Spinal cord (tissue), 10 donors: ENCODE measurements around the gene GARNL3. TPM values are rescaled to one million over a fixed set of nuclear protein-coding genes. Genes with fewer than 3 reads are reported as not detected.
A peak's percentile ranks its signal among the peaks of the same experiment; 100 is the strongest.

Source experiments
- DNase-seq, 6 donors: peaks; one replicate each; pipeline versions ENCODE4 v3.0.0 to v3.0.0-alpha.2; 2013 to 2015; ENCODE audit warnings: low spot score in 6 of 6, low read depth in 4 of 6
- H3K27ac ChIP-seq: one replicate; pipeline ENCODE4 v1.5.1; 2013; ENCODE audit warnings: low read depth, low read length, control low read depth
- H3K27me3 ChIP-seq: one replicate; pipeline ENCODE4 v1.6.1; 2013; ENCODE audit warnings: low read length; ENCODE audit not compliant: control insufficient read depth, insufficient read depth
- H3K36me3 ChIP-seq: one replicate; pipeline ENCODE4 v1.6.1; 2013; ENCODE audit warnings: low read length; ENCODE audit not compliant: control insufficient read depth, insufficient read depth
- H3K4me1 ChIP-seq: one replicate; pipeline ENCODE4 v1.6.1; 2013; ENCODE audit warnings: low read length; ENCODE audit not compliant: control insufficient read depth, insufficient read depth
- H3K4me3 ChIP-seq: one replicate; pipeline ENCODE4 v1.5.1; 2013; ENCODE audit warnings: low read depth, low read length, control low read depth
- H3K9me3 ChIP-seq: one replicate; pipeline ENCODE4 v1.6.1; 2013; ENCODE audit warnings: low read length; ENCODE audit not compliant: control insufficient read depth, insufficient read depth
- WGBS: methylation state at CpG from one replicate; pipeline ENCODE4 v1.1.5; 2013; ENCODE audit warnings: missing lambda C conversion rate; ENCODE audit not compliant: insufficient coverage; 5-methylcytosine and 5-hydroxymethylcytosine counted together
- polyA plus RNA-seq, 2 donors: library from polyadenylated mRNA; unstranded; fragments of 120-200 nt; gene quantifications; one replicate each; pipeline ENCODE4 v1.2.1, GENCODE V29; 2013; ENCODE audit not compliant: insufficient read length in 2 of 2
- total RNA-seq, 2 donors: library from RNA; depleted of rRNA in 1 of 2; stranded (reverse); fragments of 120-200 nt in 1 of 2; fragments of >200 nt in 1 of 2; gene quantifications; one replicate each; pipeline versions ENCODE4 v1.2.3 to v1.2.4, GENCODE V29; 2013 to 2014
- donor health status: healthy.

Gene GARNL3
- total and polyA plus RNA-seq, 4 donors = 70.7 to 91.3 (median 73.1) TPM

GRCh38 chr9:127336506-127337352 is 72.2 kb downstream of the GARNL3 start:
- no peaks in the 10 kb centered on the region for H3K9me3 ChIP-seq
- peak in 2 of 6 donors; percentile 26 to 89 for DNase-seq
- no peak overlapping the region for H3K4me3 ChIP-seq
- no peaks in the 10 kb centered on the region for H3K27me3 ChIP-seq
- peaks cover 8% of the 10 kb centered on the region for H3K4me1 ChIP-seq
- peaks cover 21% of the 10 kb centered on the region for H3K36me3 ChIP-seq
- peak overlapping the region; percentile 53 for H3K27ac ChIP-seq
- WGBS = no CpG with 5 or more reads among the region's 3 CpGs

DNA sequence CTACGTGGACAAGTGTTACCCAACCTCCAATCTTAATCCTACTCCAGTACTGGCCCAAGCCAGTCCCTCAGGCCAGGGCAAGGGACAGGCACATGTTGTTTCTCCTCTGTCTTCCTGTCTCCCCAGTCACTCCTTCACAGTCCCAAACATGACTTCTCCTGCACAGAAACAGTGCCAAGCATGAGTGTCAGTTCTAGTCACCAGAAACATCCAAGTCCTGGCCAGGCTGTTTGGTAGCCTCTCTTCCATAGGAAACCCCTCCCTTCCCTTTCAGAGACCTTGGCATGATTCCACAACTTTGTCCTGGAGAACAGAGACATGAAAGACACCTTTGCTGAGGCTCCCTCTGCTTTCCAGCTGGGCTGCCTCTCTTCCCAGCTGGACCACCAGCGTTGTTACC is 76.1 kb downstream of the GARNL3 start:
- H3K36me3 ChIP-seq = peaks cover 35% of the 10 kb centered on the region
- 69% methylated on average over 2 of the region's 2 CpGs for WGBS
- peak in 1 of 6 donors; percentile 16 for DNase-seq

DNA sequence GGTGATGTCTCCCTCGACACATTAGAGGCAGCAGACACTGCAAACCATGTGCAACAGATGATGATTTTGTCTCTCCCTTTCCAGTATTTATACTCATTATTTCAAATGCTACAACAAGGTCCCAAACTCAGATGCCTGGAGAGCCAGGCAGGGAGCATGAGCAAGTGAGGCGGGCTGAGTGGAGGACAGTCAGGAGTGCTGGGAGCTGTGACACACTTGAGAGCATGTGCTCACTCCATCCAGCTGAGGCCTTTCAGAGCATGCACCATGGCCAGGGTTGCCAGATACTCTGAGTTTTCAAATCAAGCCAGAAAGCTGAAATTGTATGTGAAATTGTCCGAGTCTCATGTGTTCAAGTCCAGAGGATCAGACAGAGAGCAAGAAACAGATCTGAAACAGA is 76.6 kb downstream of the GARNL3 start:
- Histone ChIP-seq H3K36me3 (peaks cover 35% of the 10 kb centered on the region), H3K9me3 (no peaks in the 10 kb centered on the region), H3K27ac (no peak overlapping the region), H3K4me1 (peaks cover 8% of the 10 kb centered on the region), H3K27me3 (no peaks in the 10 kb centered on the region), H3K4me3 (no peak overlapping the region)
- WGBS = 85% methylated on average over 3 of the region's 3 CpGs
- no peak for DNase-seq

More for the DNA sequence above, 76.1 kb downstream of the GARNL3 start:
- Histone ChIP-seq H3K4me3 (no peak overlapping the region), H3K27me3 (no peaks in the 10 kb centered on the region), H3K27ac (no peak overlapping the region), H3K9me3 (no peaks in the 10 kb centered on the region), H3K4me1 (peaks cover 8% of the 10 kb centered on the region)

- Histone ChIP-seq H3K9me3 (no peaks in the 10 kb centered on the region), H3K27me3 (no peaks in the 10 kb centered on the region), H3K36me3 (peaks cover 38% of the 10 kb centered on the region), H3K27ac (no peak overlapping the region), H3K4me3 (no peak overlapping the region), H3K4me1 (peaks cover 5% of the 10 kb centered on the region)
- no peak for DNase-seq
- WGBS = 78% methylated on average over 7 of the region's 7 CpGs
These were observed 79.9 kb downstream of the GARNL3 start for GRCh38 chr9:127344368-127345000.

DNA sequence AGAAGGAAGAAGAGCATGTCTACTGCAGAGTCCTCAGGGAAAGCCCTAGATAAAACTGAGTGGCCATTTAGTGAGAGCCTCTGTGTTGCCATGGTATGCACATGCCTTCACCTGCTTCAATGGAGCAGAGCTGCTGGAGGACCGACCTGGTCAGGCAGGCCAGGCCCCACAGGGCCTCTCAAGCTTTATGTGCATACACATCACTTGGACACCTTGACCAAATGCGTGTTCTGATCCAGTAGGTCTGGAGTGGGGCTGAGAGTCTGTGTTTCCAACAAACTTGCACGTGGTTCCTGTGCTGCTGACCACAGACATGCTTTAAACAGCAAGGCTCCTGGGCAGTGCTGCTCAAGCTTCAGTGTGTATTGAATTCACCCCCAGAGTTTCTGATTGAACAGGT is 81.0 kb downstream of the GARNL3 start:
- H3K27ac ChIP-seq = no peak overlapping the region
- no peaks in the 10 kb centered on the region for H3K9me3 ChIP-seq
- H3K36me3 ChIP-seq = peaks cover 29% of the 10 kb centered on the region
- DNase-seq = no peak
- H3K4me3 ChIP-seq = no peak overlapping the region
- peaks cover under 1% of the 10 kb centered on the region for H3K4me1 ChIP-seq
- WGBS = 93% methylated on average over 3 of the region's 3 CpGs
- no peaks in the 10 kb centered on the region for H3K27me3 ChIP-seq

GRCh38 chr9:127346584-127346983 is 82.0 kb downstream of the GARNL3 start:
- Histone ChIP-seq H3K27ac (no peak overlapping the region), H3K4me3 (no peak overlapping the region), H3K27me3 (no peaks in the 10 kb centered on the region), H3K9me3 (no peaks in the 10 kb centered on the region), H3K36me3 (peaks cover 27% of the 10 kb centered on the region), H3K4me1 (no peaks in the 10 kb centered on the region)
- WGBS = 80% methylated on average over 6 of the region's 6 CpGs
- no peak for DNase-seq

- 92% methylated on average over 2 of the region's 8 CpGs for WGBS
- no peak overlapping the region for H3K4me3 ChIP-seq
- H3K27me3 ChIP-seq = no peaks in the 10 kb centered on the region
- no peaks in the 10 kb centered on the region for H3K4me1 ChIP-seq
- peak in 2 of 6 donors; percentile 64 to 83 for DNase-seq
- peaks cover 21% of the 10 kb centered on the region for H3K36me3 ChIP-seq
- H3K9me3 ChIP-seq = no peaks in the 10 kb centered on the region
- no peak overlapping the region for H3K27ac ChIP-seq
These were observed 83.5 kb downstream of the GARNL3 start for GRCh38 chr9:127347831-127348776.

DNA sequence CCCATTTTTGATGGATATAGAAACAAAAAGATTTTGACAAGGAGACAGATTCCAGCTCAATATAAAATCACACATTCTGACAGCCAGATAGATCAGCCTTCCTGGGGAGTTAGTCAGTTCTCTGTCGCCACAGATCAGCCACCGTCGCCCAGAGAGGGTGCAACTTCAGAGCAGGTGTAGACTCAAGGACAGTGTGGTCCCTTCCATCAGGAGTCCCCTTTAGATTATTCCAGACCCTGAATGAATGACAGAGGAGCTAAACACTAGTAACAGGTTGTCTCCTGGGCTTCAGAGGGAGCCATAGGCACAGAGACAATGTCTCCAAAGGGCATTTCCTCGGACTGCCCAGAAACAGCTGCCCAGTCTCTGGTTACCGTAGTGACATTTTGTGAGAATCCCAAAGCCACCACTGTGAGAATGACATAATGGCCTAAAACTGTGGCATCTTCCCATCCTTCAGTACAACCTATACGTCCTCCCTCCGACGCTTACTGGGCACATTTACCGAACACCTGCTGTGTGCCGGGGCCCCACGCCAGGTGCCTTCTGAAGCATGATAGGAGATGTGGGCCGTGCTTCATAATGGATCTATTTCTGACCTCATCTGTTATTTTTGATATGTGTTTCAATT is 85.0 kb downstream of the GARNL3 start:
- 65% methylated on average over 5 of the region's 12 CpGs for WGBS
- H3K4me1 ChIP-seq = peaks cover 4% of the 10 kb centered on the region
- H3K9me3 ChIP-seq = no peaks in the 10 kb centered on the region
- no peak overlapping the region for H3K27ac ChIP-seq
- H3K4me3 ChIP-seq = no peak overlapping the region
- H3K36me3 ChIP-seq = peaks cover 18% of the 10 kb centered on the region
- peak in 1 of 6 donors; percentile 9 for DNase-seq
- H3K27me3 ChIP-seq = no peaks in the 10 kb centered on the region
